ENCODE results near the gene COPRS.

- TF ChIP-seq, protein P1, sequence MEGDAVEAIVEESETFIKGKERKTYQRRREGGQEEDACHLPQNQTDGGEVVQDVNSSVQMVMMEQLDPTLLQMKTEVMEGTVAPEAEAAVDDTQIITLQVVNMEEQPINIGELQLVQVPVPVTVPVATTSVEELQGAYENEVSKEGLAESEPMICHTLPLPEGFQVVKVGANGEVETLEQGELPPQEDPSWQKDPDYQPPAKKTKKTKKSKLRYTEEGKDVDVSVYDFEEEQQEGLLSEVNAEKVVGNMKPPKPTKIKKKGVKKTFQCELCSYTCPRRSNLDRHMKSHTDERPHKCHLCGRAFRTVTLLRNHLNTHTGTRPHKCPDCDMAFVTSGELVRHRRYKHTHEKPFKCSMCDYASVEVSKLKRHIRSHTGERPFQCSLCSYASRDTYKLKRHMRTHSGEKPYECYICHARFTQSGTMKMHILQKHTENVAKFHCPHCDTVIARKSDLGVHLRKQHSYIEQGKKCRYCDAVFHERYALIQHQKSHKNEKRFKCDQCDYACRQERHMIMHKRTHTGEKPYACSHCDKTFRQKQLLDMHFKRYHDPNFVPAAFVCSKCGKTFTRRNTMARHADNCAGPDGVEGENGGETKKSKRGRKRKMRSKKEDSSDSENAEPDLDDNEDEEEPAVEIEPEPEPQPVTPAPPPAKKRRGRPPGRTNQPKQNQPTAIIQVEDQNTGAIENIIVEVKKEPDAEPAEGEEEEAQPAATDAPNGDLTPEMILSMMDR (IDR thresholded peaks at IDR 0.05): no peak
- no peak for TF ChIP-seq POLR2AphosphoS5 (IDR thresholded peaks at IDR 0.05)
Measured at GRCh38 chr17:31900877-31901276, 41.8 kb upstream of the COPRS start.

Measured in suprapubic skin (tissue), 3 donors.